Prostate gland (tissue), 2 donors: ENCODE results near the gene LRRN4. TPM values are rescaled to one million over a fixed set of nuclear protein-coding genes. Genes with fewer than 3 reads are reported as not detected.

ENCODE experiments used
- DNase-seq: peaks from one replicate; pipeline ENCODE4 v3.0.0-alpha.2; 2019; ENCODE audit warnings: low spot score
- H3K27ac ChIP-seq, 2 donors: fragments of 200-600 bp; sonication (generic); 2 replicates each; pipeline ENCODE4 v1.5.1; 2017 to 2019
- H3K27me3 ChIP-seq: fragments of 200-600 bp; sonication (generic); replicated peaks from 2 replicates; pipeline ENCODE4 v1.5.1; 2019; ENCODE audit not compliant: insufficient read depth
- H3K36me3 ChIP-seq, 2 donors: fragments of 200-600 bp; sonication (generic); 1 replicate in 1 of 2; 2 replicates in 1 of 2; pipeline versions ENCODE4 v1.5.1 to v1.8.1; 2017 to 2019
- H3K4me1 ChIP-seq: fragments of 200-600 bp; sonication (generic); replicated peaks from 2 replicates; pipeline ENCODE4 v1.5.1; 2019
- H3K4me3 ChIP-seq, 2 donors: fragments of 200-600 bp; sonication (generic); 2 replicates each; pipeline ENCODE4 v1.5.1; 2017 to 2019
- H3K9me3 ChIP-seq: fragments of 200-600 bp; sonication (generic); 2 replicates; pipeline ENCODE4 v1.5.1; 2017
- CTCF ChIP-seq, 4 experiments: fragments of 200-600 bp in 2 of 4; fragments of 450-650 bp in 2 of 4; sonication (generic) in 2 of 4; IDR thresholded peaks; 1 replicate in 3 of 4; 2 replicates in 1 of 4; pipeline ENCODE4 v1.5.1; 2016 to 2019; ENCODE audit warnings: antibody characterized with exemption in 4 of 4, mild to moderate bottlenecking in 2 of 4, moderate library complexity in 2 of 4
- POLR2A ChIP-seq: fragments of 450-650 bp; IDR thresholded peaks from one replicate; pipeline ENCODE4 v1.6.1; 2016; ENCODE audit warnings: antibody characterized with exemption, mild to moderate bottlenecking
- POLR2AphosphoS5 ChIP-seq: sonication (generic); formaldehyde crosslinking; IDR thresholded peaks from one replicate; pipeline ENCODE4 v1.6.1; 2017; ENCODE audit warnings: antibody characterized with exemption
- WGBS: methylation state at CpG from one replicate; pipeline ENCODE4 v1.1.5; 2018; 5-methylcytosine and 5-hydroxymethylcytosine counted together
- intact Hi-C: fragments of 100-400 bp; cut with DNase I; formaldehyde crosslinking; loops from one replicate; pipeline ENCODE4 v1.14.2; 2022
- total RNA-seq, 2 donors: library from RNA; depleted of rRNA; stranded (reverse); fragments of >200 nt; gene quantifications; one replicate each; pipeline ENCODE4 v1.1.0, GENCODE V29; 2016

Gene LRRN4
- total RNA-seq, 2 donors from 2014 or later: 0.68 TPM; not detected in 1

GRCh38 chr20:6028818-6029217, 25.0 kb downstream of the LRRN4 start:
- TF ChIP-seq CTCF (IDR thresholded peaks at IDR 0.05) (no peak), POLR2A (no peak), POLR2AphosphoS5 (no peak)
- no peak overlapping the region for H3K27ac ChIP-seq
- H3K27me3 ChIP-seq: no peaks in the 10 kb centered on the region
- H3K9me3 ChIP-seq: no peaks in the 10 kb centered on the region
- intact Hi-C loops: no loop called here
- no peak overlapping the region for H3K4me3 ChIP-seq
- H3K36me3 ChIP-seq: no peaks in the 10 kb centered on the region
- H3K4me1 ChIP-seq: no peaks in the 10 kb centered on the region
- DNase-seq: no peak

GRCh38 chr20:6026051-6026450, 27.8 kb downstream of the LRRN4 start:
- Histone ChIP-seq H3K36me3 (no peaks in the 10 kb centered on the region), H3K4me3 (no peak overlapping the region), H3K27me3 (no peaks in the 10 kb centered on the region), H3K4me1 (no peaks in the 10 kb centered on the region), H3K27ac (no peak overlapping the region), H3K9me3 (no peaks in the 10 kb centered on the region)
- no peak for TF ChIP-seq POLR2AphosphoS5
- TF ChIP-seq CTCF (IDR thresholded peaks at IDR 0.05): no peak
- TF ChIP-seq POLR2A: no peak
- 84% methylated on average over 3 of the region's 3 CpGs for WGBS
- intact Hi-C loops: no loop called here
- DNase-seq: no peak

- Histone ChIP-seq H3K27me3 (no peaks in the 10 kb centered on the region), H3K27ac (no peak overlapping the region), H3K4me3 (no peak overlapping the region), H3K9me3 (no peaks in the 10 kb centered on the region), H3K4me1 (no peaks in the 10 kb centered on the region), H3K36me3 (no peaks in the 10 kb centered on the region)
- 100% methylated on average over 1 of the region's 1 CpG for WGBS
- DNase-seq: no peak
- TF ChIP-seq CTCF (IDR thresholded peaks at IDR 0.05) (no peak), POLR2A (no peak), POLR2AphosphoS5 (no peak)
- intact Hi-C loops: no loop called here
Measured at GRCh38 chr20:6024768-6025167, 29.1 kb downstream of the LRRN4 start.

GRCh38 chr20:6017880-6018279, 36.0 kb downstream of the LRRN4 start:
- no peaks in the 10 kb centered on the region for H3K4me1 ChIP-seq
- no peak overlapping the region for H3K4me3 ChIP-seq
- H3K27ac ChIP-seq: no peak overlapping the region
- intact Hi-C loops: no loop called here
- no peaks in the 10 kb centered on the region for H3K36me3 ChIP-seq
- H3K27me3 ChIP-seq: no peaks in the 10 kb centered on the region
- 95% methylated on average over 7 of the region's 7 CpGs for WGBS
- DNase-seq: no peak
- no peaks in the 10 kb centered on the region for H3K9me3 ChIP-seq
- no peak for TF ChIP-seq POLR2A
- no peak for TF ChIP-seq CTCF (IDR thresholded peaks at IDR 0.05)
- TF ChIP-seq POLR2AphosphoS5: no peak

- H3K9me3 ChIP-seq: no peaks in the 10 kb centered on the region
- H3K36me3 ChIP-seq: no peaks in the 10 kb centered on the region
- DNase-seq: no peak
- H3K27ac ChIP-seq: no peak overlapping the region
- intact Hi-C loops: no loop called here
- TF ChIP-seq POLR2A (no peak), POLR2AphosphoS5 (no peak), CTCF (IDR thresholded peaks at IDR 0.05) (no peak)
- no peak overlapping the region for H3K4me3 ChIP-seq
- H3K27me3 ChIP-seq: no peaks in the 10 kb centered on the region
- no peaks in the 10 kb centered on the region for H3K4me1 ChIP-seq
Measured at GRCh38 chr20:6017467-6017866, 36.4 kb downstream of the LRRN4 start.
